ENCODE measurements around the gene MTF1.

DNA sequence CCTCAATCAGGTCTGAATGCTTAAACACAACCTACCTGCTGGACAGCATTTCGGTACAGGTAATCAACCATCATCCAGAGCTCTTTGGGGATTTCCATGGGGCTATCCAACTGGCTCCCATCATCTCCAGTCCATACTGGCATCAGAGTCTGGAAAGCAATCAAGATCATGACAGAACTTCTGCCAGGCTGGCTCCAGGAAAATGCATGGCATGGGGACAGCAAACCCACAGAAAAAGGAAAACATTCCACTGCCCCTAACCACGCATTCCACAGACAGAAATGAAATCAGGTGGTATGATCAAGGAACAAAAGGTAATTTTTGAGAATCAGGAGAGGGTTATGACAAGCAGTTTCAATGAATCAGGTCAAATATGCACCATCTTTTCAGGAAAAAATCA lies 9.1 kb upstream of the MTF1 start:
- TF ChIP-seq, protein P1, sequence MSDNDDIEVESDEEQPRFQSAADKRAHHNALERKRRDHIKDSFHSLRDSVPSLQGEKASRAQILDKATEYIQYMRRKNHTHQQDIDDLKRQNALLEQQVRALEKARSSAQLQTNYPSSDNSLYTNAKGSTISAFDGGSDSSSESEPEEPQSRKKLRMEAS (IDR thresholded peaks at IDR 0.05) = no peak
- TF ChIP-seq FOSL1 (IDR thresholded peaks at IDR 0.05; ENCODE audit: low read depth) (no peak), EZH2 (IDR thresholded peaks at IDR 0.05) (no peak), POLR2AphosphoS5 (IDR thresholded peaks at IDR 0.05; ENCODE audit: low read depth, low read length) (no peak), SIN3A (IDR thresholded peaks at IDR 0.05; ENCODE audit: low read depth) (no peak), JUND (IDR thresholded peaks at IDR 0.05) (no peak), ZFX (IDR thresholded peaks at IDR 0.05) (no peak), POLR2A (IDR thresholded peaks at IDR 0.05; ENCODE audit: borderline replicate concordance, extremely low read depth, insufficient read depth, insufficient read length) (no peak)
- TF ChIP-seq, protein P2, sequence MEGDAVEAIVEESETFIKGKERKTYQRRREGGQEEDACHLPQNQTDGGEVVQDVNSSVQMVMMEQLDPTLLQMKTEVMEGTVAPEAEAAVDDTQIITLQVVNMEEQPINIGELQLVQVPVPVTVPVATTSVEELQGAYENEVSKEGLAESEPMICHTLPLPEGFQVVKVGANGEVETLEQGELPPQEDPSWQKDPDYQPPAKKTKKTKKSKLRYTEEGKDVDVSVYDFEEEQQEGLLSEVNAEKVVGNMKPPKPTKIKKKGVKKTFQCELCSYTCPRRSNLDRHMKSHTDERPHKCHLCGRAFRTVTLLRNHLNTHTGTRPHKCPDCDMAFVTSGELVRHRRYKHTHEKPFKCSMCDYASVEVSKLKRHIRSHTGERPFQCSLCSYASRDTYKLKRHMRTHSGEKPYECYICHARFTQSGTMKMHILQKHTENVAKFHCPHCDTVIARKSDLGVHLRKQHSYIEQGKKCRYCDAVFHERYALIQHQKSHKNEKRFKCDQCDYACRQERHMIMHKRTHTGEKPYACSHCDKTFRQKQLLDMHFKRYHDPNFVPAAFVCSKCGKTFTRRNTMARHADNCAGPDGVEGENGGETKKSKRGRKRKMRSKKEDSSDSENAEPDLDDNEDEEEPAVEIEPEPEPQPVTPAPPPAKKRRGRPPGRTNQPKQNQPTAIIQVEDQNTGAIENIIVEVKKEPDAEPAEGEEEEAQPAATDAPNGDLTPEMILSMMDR (IDR thresholded peaks at IDR 0.05 in 2 of 3, conservative IDR thresholded peaks at IDR 0.05 in 1 of 3; ENCODE audit: borderline replicate concordance in 1 of 3, insufficient read depth in 1 of 3, low read depth in 2 of 3, low read length in 2 of 3) = no peak
- TF ChIP-seq, protein P3, sequence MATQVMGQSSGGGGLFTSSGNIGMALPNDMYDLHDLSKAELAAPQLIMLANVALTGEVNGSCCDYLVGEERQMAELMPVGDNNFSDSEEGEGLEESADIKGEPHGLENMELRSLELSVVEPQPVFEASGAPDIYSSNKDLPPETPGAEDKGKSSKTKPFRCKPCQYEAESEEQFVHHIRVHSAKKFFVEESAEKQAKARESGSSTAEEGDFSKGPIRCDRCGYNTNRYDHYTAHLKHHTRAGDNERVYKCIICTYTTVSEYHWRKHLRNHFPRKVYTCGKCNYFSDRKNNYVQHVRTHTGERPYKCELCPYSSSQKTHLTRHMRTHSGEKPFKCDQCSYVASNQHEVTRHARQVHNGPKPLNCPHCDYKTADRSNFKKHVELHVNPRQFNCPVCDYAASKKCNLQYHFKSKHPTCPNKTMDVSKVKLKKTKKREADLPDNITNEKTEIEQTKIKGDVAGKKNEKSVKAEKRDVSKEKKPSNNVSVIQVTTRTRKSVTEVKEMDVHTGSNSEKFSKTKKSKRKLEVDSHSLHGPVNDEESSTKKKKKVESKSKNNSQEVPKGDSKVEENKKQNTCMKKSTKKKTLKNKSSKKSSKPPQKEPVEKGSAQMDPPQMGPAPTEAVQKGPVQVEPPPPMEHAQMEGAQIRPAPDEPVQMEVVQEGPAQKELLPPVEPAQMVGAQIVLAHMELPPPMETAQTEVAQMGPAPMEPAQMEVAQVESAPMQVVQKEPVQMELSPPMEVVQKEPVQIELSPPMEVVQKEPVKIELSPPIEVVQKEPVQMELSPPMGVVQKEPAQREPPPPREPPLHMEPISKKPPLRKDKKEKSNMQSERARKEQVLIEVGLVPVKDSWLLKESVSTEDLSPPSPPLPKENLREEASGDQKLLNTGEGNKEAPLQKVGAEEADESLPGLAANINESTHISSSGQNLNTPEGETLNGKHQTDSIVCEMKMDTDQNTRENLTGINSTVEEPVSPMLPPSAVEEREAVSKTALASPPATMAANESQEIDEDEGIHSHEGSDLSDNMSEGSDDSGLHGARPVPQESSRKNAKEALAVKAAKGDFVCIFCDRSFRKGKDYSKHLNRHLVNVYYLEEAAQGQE (IDR thresholded peaks at IDR 0.05; ENCODE audit: low read depth) = no peak
- TF ChIP-seq, protein P4, sequence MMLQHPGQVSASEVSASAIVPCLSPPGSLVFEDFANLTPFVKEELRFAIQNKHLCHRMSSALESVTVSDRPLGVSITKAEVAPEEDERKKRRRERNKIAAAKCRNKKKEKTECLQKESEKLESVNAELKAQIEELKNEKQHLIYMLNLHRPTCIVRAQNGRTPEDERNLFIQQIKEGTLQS (IDR thresholded peaks at IDR 0.05) = no peak
